Hematopoietic multipotent progenitor cell treated with erythropoietin and hydrocortisone succinate and interleukin-3 and kit ligand, for 17 days (in vitro differentiated cells): ENCODE data around the gene GPD1.
A peak's percentile ranks its signal among the peaks of the same experiment; 100 is the strongest.
"Not testable (repeated sequence)": the region's sequence is repeated elsewhere in the genome, so short reads cannot be mapped to it uniquely, and the experiment has no call there.

Source experiments
- DNase-seq: peaks from one replicate; pipeline ENCODE4 v3.0.0-alpha.2; 2015; ENCODE audit warnings: low spot score

Gene GPD1

GRCh38 chr12:50123203-50123602, 19.4 kb downstream of the GPD1 start:
- no peak for DNase-seq

DNA sequence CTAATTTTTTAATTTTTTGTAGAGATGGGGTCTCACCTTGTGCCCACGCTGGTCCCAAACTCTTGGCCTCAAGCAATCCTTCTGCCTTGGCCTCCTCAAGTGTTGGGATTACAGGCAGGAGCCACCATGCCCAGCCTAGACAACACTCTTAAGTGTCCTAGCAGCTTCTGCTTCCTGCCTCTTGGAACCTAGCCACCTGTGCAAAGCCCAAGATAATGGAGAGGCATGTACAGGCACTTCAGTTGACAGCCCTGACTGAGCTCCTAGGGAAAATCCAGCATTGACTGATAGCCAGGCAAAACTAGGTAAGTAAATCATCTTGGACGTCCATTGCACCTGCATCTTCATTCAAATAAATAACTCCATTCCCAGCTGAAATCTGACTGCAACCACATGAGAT, 23.7 kb downstream of the GPD1 start:
- no peak for DNase-seq

- no peak for DNase-seq
These were observed 25.5 kb downstream of the GPD1 start for GRCh38 chr12:50129290-50129689.

GRCh38 chr12:50132505-50133135, 28.8 kb downstream of the GPD1 start:
- DNase-seq: peak; percentile 78

DNA sequence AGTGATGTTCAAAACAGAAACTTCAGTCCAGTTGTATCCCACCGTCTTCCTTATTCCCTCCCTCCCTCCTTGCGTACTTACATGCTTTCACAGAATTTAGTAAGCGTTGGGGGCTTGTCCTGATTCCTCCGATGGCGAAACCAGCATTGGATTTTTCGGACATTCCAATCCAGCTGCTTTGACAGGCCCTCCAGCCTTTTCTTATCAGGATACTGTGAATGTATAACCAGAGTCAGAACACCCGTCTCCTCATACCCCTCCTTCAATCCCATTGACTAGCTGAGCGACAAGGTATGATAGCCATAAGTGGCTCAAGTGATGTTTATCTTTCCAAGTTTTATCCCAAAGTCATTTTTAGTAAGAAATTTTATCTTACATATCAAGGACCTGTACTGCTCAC, 39.2 kb downstream of the GPD1 start:
- no peak for DNase-seq

DNA sequence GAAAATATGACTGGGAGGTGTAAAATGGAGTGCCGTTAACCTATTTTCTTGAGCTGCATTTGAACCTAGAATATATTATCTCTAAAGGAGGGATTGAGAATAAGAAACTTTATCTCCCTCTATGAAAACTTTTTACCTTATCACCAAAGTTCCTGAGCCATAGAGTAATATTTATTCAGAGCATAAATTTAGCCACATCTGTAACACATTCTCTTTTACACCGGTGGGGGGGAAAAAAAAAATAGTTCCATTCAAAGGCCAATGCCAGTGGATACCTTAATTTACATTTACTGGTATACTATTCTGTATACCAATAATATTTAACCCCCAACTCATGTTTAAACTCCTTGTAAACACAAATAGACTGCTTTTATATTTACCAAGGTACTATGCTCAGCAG, 41.6 kb downstream of the GPD1 start:
- no peak for DNase-seq

GRCh38 chr12:50147281-50147680, 43.5 kb downstream of the GPD1 start:
- no peak for DNase-seq

- DNase-seq: not testable (repeated sequence)
These were observed 44.2 kb downstream of the GPD1 start for GRCh38 chr12:50148011-50148410.

GRCh38 chr12:50149311-50149710, 45.5 kb downstream of the GPD1 start:
- no peak for DNase-seq

DNA sequence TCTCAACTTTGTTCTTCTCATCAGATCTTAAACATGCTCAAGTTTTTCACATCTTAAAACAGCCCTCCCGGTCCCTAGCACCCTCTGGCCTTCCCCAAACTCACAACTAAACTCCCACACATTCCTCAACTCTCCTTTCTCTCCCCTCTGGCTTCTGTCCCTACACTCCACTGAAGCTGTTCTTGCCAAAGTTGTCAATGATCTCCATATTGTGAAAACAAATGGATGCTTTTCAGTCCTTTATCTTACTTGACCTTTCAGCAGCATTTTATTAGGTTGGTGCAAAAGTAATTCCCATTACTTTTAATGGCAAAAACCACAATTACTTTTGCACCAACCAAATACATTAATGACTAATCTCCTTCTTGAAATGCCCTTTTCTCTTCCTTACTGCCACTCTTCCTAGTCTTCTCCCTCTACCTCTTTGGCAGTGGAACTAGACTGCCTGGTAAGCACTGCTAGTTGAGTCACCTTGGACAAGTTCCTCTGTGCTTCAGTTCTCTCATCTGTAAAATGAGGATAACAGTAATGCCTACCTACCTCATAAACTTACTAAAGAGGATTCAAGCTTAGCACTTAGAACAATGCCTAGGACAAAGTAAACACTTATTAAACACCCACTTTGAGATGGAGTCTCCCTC, 47.4 kb downstream of the GPD1 start:
- no peak for DNase-seq

GRCh38 chr12:50154947-50155346, 51.1 kb downstream of the GPD1 start:
- DNase-seq: not testable (repeated sequence)

DNA sequence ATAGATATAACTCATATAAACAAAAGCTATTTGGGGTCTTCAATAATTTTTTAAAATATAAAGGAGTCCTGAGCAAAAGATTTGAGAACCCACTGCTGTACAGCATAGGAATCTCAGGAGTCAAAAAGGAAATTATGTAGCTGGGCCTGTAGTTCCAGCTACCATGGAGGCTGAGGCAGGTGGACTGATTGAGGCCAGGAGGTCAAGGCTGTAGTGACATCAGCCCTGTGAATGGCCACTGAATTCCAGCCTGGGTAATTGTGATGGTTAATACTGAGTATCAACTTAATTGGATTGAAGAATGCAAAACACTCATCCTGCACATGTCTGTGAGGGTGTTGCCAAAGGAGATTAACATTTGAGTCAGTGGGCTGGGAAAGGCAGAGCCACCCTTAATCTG, 52.8 kb downstream of the GPD1 start:
- no peak for DNase-seq

- no peak for DNase-seq
These were observed 53.5 kb downstream of the GPD1 start for GRCh38 chr12:50157259-50157658.

DNA sequence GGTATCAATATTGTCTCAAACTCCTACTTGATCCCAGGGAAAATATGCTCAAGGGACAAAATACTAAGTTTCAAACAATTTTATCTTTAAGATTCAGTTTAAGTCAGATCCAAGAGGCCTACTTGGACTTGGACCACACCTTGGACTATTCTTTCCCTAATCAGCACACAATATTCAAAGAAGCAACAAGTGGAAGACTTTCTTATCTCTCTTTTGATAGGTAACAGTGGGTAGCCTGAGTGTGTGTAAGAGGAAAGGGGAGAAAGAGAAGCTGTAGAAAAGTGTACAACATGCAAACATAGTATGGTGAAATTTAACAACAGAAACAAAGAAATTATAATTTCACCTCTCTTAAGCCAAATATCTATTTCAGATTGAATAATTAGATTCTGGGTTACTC, 56.8 kb downstream of the GPD1 start:
- no peak for DNase-seq
